Measurements from ENCODE around the gene TDRD9.

TDRD9 gene

DNA sequence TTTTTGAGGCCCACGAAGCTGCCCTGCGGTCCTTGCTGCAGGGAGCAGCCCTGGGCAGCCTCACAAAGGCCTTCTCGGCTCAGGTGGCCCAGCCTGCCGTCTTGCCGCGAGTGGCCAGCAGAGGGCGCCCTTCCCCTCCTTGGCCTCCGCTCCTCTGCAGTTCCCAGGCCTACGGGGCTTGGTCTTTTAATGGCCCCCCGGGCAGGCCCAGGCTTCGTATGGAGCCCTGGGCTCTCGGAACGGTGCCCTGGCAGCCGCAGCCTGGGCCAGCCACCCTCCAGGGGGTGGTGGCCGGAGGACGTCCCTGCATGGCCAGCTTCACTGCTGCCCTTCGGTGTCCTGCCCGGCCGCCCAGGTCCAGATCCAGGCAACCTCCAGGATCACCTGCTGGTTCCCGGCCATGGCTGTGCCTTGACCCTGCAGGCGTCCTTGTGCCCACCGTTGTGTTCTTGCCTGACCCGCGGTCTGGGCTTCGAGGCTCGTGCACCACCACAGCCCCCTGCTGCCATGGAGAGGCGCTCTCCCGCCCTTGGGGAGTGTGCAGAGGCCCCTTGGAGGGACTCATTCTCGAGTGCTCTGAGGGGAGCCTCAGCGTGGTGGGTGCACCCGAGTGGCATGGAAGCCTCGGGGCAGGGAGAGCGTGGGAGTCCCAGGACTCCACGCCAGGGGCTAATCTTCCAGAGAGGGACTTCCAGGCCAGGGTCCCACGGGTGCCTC lies 166.6 kb downstream of the TDRD9 start:
- DNase-seq: peak in 1 of 2 experiments; percentile 70

DNA sequence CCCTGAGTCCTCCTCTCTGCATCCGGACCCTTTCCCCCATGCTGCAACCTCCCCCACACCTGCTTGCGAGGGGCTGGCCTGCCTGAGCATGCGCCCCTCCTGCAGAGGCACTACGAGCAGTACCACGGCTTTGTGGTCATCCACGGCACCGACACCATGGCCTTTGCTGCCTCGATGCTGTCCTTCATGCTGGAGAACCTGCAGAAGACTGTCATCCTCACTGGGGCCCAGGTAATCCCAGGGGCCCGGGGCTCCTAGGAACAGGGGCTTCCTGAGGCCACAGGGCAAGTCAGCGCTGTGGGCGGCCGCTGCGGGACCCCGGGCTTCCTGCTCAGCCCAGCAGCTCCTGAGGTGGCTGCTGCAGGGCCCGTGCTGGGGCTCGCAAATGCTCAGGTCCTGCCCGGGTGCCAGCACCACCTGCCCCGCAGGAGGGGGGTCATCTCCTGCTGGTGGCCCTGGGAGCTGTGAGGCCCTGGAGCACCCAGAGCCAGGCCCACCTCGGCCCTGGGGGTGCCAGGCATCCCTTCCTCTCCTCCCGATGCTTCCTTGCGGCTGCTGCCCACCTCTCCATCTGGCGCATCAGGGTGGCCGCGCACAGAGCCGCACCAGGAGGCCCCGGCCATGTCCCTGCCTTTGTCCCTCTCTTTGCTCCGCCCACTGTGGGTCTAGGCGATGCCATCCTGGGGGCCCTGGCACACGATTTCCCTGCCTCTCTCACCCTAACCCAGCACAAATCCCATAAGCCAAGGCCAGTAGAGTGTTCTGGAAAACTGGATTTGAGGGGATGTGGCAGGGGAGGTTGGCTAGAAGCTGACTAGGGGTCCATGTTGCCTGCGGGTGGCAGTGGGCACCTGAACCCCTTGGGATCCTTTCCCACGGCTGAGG lies 167.4 kb downstream of the TDRD9 start:
- no peak for DNase-seq

DNA sequence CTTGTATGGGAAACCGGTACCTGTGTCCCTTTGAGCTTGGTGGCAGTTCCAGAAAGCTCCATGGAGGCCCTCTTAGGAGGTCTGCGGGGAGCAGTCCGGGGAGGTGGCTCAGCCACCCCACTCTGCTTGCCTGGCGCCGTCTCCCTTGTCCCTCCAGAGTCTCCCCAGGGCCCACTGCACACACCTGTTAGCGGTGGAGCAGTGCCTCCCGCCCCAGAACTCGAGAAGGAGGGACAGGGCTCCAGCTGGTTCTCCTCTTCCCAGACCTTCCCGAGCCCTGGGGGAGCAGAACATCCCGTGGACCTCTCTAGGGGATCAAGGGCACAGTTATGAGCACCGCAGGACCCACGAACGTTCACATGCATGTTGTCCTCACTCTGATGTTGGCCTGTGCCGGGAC lies 168.1 kb downstream of the TDRD9 start:
- no peak for DNase-seq

DNA sequence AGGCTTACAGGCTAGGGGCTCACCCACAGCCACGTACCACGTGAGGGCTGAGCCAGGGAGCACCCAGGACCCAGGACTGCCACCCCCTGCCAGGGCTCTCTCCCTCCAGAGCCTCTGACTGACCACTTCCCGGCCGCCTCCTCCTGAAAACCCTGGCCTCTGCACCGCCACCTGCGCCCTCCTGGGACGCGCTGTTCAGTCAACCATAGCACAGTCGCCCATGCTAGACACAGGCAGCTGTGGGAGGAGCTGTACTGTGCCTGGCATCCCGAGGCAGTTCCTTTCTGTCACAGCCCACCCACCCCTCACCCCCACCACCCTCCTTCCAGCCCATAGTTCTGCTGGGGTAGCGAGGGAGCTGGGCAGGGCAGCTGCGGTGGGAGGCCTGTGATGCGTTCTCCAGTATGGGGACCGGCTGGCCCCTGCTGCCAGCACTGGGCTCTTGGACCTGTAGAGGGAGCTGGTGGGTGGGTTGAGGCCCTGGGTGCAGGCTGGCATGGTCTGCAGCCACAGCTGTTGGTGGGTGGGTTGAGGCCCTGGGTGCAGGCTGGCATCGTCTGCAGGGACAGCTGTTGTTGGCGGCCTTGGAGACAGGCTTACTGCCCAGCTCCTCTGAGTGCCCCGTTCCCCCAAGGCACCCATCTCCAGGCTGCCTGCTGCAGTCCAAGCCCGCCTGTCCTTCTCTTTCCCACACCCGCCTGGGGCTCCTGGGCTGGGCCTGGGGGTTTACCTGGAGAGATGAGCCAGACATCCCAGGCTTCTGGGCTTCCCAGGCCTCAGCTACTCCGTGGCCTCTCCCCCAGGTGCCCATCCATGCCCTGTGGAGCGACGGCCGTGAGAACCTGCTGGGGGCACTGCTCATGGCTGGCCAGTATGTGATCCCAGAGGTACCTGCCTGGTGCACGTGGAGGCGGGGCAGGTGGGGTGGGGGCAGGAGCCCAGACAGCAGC lies 168.8 kb downstream of the TDRD9 start:
- DNase-seq: peak; percentile 25 to 76

DNA sequence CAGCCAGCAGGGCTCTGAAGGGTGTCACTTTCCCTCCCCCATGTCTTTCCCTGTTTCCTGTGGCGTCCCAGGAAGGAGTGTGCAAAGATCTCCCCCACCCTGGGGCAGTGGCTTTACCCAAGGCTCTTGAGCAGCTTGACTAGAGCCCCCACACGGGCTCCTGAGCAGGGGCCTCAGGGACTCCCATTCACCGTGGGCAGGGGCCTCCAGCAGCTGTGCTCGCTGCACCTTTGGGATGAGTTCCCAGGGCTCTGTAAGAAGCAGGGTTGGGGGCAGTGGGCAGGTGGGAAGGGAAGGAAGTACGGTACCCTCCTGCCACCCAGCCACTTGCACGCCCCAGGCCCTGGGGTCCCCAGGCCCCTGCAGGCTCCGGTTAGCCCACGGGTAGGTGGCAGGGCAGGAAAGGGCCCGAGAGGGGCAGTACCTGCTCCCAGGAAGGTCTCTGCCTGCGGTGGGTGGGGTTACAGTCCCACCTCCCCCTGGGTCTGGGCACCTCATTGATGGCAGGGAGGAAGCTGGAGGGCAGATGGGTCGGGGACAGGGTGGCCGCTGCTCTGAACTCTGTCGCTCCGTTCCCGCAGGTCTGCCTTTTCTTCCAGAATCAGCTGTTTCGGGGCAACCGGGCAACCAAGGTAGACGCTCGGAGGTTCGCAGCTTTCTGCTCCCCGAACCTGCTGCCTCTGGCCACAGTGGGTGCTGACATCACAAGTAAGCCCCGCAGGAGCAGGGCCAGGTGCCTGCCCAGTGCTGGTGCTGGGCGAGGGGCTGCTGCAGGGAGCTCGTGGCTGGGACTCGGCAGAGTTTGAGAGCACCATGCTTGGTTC lies 170.2 kb downstream of the TDRD9 start:
- DNase-seq: no peak

DNA sequence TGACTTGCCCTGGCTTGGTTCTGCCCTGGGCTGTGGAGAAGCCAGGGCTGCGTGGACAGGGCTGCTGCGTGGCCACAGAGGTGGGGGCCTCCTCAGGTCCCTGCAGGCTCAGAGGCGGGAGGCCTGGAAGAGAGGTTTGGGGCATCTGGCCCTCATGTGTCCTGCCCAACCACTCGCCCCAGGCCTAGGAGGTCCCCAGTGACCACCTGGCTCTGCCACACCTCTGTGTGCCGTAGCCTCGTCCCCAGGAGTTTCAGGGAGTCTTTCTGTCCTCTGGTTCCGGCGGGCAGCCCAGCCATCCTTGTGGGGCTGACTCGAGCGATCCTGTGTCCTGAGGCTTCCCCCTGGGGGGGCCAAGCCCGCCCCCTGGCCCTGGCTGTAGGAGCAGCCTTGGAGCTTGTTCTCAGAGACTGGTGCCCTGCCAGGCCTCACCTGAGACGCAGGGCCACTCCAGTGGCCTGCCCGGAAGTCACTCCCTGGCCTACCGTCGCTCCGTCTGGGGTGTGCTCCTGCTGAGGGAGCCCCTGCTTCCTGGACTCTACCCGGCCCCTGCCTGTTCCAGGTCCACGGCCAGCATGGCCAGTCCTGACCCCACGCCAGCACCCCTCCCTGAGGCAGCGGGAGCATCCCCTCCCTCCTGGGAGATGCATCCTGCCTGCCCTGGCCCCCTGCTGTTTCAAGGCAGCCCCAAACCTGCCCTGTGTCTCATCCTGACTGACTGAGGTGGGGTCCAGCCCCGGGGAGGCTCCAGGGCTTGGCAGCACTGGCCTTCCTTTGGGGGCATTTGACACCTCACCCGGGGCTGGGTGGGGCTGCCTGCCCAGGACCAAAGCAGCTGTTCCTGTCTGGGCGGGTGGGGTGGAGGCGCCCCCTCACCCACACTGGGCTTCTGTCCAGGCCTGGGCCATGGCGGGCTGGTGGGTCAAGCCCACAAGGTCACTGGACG lies 171.1 kb downstream of the TDRD9 start:
- no peak for DNase-seq

DNA sequence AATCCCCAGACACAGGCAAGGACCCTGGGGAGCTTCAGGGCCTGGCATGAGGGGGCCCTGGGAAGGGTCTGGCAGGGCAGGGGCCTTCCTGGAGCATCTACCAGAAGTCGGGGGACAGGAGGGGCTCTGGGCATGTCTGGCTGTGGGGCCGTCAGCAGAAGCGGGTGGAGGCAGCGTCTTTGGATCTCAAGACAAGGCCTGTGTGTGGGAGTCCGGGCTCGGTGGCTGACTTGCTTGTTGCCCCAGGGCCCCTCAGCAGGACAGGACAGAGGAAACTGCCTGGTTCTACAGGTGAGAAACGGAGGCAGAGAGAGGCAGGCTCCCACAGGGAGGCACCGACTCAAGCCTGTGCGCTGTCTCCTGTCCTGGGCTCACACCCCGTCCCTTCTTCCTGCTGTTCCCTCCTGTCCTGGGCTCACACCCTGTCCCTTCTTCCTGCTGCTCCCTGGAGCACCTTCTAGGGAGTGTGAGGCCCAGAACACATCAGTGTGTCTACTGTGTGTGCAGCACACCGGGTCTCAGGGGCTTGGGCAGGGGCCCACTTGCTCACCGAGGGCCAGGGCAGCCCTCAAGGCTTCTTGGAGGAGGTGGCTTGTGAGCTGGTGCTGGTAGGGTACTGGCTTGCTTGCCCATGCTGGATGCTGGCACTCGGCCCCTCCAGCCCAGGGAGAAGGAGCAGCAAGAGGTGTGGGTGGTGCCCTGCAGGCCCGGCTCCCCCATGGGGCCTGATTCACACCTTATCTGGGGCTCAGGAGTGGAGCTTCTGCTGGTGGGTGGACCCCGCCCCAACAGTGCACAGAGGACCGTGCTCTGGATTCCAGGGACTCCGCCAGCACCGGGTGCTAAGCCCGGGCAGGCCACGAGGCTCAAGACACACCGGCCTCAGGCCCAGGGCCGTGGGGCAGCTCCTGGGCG lies 172.2 kb downstream of the TDRD9 start:
- DNase-seq: no peak

DNA sequence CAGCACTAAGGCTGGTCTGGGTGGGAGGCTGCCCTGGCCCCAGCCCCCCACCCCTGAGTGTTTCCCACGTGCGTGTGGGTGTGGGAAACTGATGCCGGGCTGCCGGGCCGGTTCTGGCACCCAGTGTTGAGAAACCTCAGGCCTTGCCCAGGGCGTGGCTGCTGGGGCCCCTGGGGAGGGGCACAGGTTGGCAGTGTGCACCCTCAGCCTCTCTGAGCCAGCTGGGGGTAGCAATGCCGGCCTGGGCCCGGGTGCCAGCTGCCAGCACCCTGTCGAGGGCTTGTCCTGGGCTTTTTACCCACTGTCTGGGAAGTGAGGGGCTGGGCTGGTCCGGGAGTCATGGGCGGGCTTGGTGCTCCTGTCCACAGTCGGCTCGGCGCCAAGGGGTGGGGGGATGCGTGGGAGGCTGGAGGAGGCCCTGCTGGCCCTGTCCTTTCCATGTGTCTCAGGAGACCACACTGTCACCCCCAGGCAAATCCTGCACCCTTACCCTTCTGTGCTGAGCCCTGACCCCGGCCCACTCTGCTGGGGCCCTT lies 172.9 kb downstream of the TDRD9 start:
- no peak for DNase-seq

DNA sequence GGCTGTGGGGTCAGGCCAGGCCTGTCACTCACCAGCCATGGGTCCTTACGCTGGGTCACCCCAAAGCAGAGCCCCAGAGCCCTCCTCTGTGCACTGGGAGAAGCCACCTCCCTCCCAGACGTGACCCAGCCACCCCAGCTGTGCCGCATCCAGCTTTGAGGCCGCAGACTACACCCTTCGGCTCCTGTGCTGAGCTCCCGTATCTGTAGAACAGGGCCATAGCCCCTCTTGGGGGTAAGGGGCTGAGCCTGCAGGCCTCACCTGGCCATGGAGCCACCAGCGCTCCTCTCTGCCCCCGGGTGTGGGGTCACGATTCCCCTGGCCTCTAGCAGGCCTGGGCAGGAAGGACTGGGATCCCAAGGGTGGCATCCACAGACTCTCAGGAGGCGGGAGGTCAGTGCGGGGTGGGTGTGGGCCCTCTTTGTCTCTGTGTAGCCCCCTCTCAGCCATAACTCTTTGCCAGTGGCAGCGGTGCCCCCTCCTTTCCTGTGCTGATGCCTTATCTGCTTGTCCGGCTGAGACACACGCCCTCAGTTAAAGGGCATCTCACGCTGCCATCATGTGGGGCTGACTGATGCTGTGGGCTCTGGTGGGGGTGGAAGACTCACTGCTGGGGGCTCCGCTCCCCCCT lies 173.5 kb downstream of the TDRD9 start:
- DNase-seq: no peak

Measured in NCI-H526 (cell line).